Thoracic aorta (tissue), 2 donors: ENCODE data around the gene FIGN. TPM values are rescaled to one million over a fixed set of nuclear protein-coding genes. Genes with fewer than 3 reads are reported as not detected.

ENCODE experiments used
- ATAC-seq: fragments of 150-250 bp; one replicate; pipeline ENCODE4 v1.8.0; 2017; ENCODE audit warnings: low read depth; ENCODE audit not compliant: insufficient number of reproducible peaks, low FRiP score
- DNase-seq: peaks from one replicate; pipeline ENCODE4 v3.0.0-alpha.2; 2020; ENCODE audit warnings: low spot score
- H3K27ac ChIP-seq, 2 donors: fragments of 200-600 bp; sonication (generic); 1 replicate in 1 of 2; 2 replicates in 1 of 2; pipeline ENCODE4 v1.5.1; 2016; ENCODE audit warnings: mild to moderate bottlenecking in 2 of 2, moderate library complexity in 2 of 2
- H3K27me3 ChIP-seq: fragments of 200-600 bp; sonication (generic); replicated peaks from 2 replicates; pipeline ENCODE4 v1.6.0; 2016; ENCODE audit warnings: mild to moderate bottlenecking; ENCODE audit not compliant: insufficient read depth
- H3K36me3 ChIP-seq: fragments of 200-600 bp; sonication (generic); one replicate; pipeline ENCODE4 v1.5.1; 2016
- H3K4me1 ChIP-seq, 2 donors: fragments of 200-600 bp; sonication (generic); 1 replicate in 1 of 2; 2 replicates in 1 of 2; pipeline versions ENCODE4 v1.5.1 to v1.6.0; 2016; ENCODE audit warnings: low read depth in 2 of 2, mild to moderate bottlenecking in 1 of 2; ENCODE audit not compliant: control insufficient read depth in 1 of 2
- H3K4me3 ChIP-seq: fragments of 200-600 bp; sonication (generic); 2 replicates; pipeline ENCODE4 v1.5.1; 2016; ENCODE audit warnings: mild to moderate bottlenecking
- H3K9me3 ChIP-seq: fragments of 200-600 bp; sonication (generic); 2 replicates; pipeline ENCODE4 v1.5.1; 2016
- total RNA-seq, 2 donors: library from RNA; depleted of rRNA; stranded (reverse); fragments of >200 nt; gene quantifications; one replicate each; pipeline versions ENCODE4 v1.1.0 to v1.2.3, GENCODE V29; 2016
- TF ChIP-seq, protein P1 (sequence below): fragments of 200-600 bp; sonication (generic); IDR thresholded peaks from one replicate; pipeline ENCODE4 v1.5.1; 2019; ENCODE audit warnings: antibody characterized with exemption

Gene FIGN
- total RNA-seq, 2 donors from 2014 or later: 10.8 to 21.2 TPM

GRCh38 chr2:163655667-163656066 lies 80.1 kb downstream of the FIGN start:
- H3K27me3 ChIP-seq: no peaks in the 10 kb centered on the region
- no peak for ATAC-seq
- TF ChIP-seq, protein P1, sequence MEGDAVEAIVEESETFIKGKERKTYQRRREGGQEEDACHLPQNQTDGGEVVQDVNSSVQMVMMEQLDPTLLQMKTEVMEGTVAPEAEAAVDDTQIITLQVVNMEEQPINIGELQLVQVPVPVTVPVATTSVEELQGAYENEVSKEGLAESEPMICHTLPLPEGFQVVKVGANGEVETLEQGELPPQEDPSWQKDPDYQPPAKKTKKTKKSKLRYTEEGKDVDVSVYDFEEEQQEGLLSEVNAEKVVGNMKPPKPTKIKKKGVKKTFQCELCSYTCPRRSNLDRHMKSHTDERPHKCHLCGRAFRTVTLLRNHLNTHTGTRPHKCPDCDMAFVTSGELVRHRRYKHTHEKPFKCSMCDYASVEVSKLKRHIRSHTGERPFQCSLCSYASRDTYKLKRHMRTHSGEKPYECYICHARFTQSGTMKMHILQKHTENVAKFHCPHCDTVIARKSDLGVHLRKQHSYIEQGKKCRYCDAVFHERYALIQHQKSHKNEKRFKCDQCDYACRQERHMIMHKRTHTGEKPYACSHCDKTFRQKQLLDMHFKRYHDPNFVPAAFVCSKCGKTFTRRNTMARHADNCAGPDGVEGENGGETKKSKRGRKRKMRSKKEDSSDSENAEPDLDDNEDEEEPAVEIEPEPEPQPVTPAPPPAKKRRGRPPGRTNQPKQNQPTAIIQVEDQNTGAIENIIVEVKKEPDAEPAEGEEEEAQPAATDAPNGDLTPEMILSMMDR: no peak
- peaks cover 35 to 56% of the 10 kb centered on the region in 2 donors for H3K4me1 ChIP-seq
- no peaks in the 10 kb centered on the region for H3K36me3 ChIP-seq
- peak overlapping the region; percentile 55 to 61 for H3K27ac ChIP-seq
- no peak overlapping the region for H3K4me3 ChIP-seq
- H3K9me3 ChIP-seq: no peaks in the 10 kb centered on the region
- no peak for DNase-seq

- TF ChIP-seq, protein P1: no peak
- ATAC-seq (no peak), DNase-seq (no peak)
- Histone ChIP-seq H3K36me3 (no peaks in the 10 kb centered on the region), H3K27ac (no peak overlapping the region), H3K4me1 (peaks cover 14 to 40% of the 10 kb centered on the region in 2 donors), H3K27me3 (no peaks in the 10 kb centered on the region), H3K4me3 (no peak overlapping the region), H3K9me3 (no peaks in the 10 kb centered on the region)
These were observed 83.1 kb downstream of the FIGN start for GRCh38 chr2:163652751-163653150.

- DNase-seq (no peak), ATAC-seq (no peak)
- Histone ChIP-seq H3K36me3 (no peaks in the 10 kb centered on the region), H3K4me1 (peaks cover 4 to 22% of the 10 kb centered on the region in 2 donors), H3K4me3 (no peak overlapping the region), H3K27me3 (no peaks in the 10 kb centered on the region), H3K9me3 (no peaks in the 10 kb centered on the region), H3K27ac (no peak overlapping the region)
- TF ChIP-seq, protein P1: no peak
These were observed 86.7 kb downstream of the FIGN start for GRCh38 chr2:163649080-163649479.

DNA sequence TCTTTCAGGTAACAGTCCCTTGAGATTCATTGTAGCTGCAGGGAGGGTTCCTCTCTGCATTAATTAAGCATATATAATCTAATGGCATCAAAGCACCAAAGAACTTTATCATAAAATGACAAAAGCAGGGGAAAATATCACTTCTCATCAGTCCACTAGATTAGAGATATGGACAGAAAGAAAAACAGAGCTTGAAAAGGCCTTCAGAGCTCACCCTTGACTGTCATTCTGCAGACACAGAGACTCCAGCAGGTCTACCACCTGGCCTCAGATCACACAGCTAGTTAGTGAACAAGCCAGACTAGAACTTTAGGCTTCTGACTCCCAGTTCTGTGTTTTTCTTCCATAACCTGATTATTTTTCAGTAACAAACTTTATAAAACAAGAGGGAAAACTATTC lies 88.5 kb downstream of the FIGN start:
- TF ChIP-seq, protein P1: no peak
- Histone ChIP-seq H3K4me3 (no peak overlapping the region), H3K36me3 (no peaks in the 10 kb centered on the region), H3K9me3 (no peaks in the 10 kb centered on the region), H3K27me3 (no peaks in the 10 kb centered on the region), H3K27ac (no peak overlapping the region), H3K4me1 (peaks cover 6 to 22% of the 10 kb centered on the region in 2 donors)
- DNase-seq: no peak
- no peak for ATAC-seq

GRCh38 chr2:163646687-163647086 lies 89.1 kb downstream of the FIGN start:
- TF ChIP-seq, protein P1: no peak
- ATAC-seq (no peak), DNase-seq (no peak)
- H3K36me3 ChIP-seq: no peaks in the 10 kb centered on the region
- peaks cover 9 to 28% of the 10 kb centered on the region in 2 donors for H3K4me1 ChIP-seq
- no peak overlapping the region for H3K27ac ChIP-seq
- H3K27me3 ChIP-seq: no peaks in the 10 kb centered on the region
- no peaks in the 10 kb centered on the region for H3K9me3 ChIP-seq
- no peak overlapping the region for H3K4me3 ChIP-seq
